VCaP (cell line): ENCODE measurements around the gene MACROD2.

ENCODE experiments used
- H3K27ac ChIP-seq: fragments of 450-650 bp; 2 replicates; pipeline ENCODE4 v1.5.1; 2017
- CTCF ChIP-seq: fragments of 450-650 bp; conservative IDR thresholded peaks from 2 replicates; pipeline ENCODE4 v1.5.1; 2017; ENCODE audit warnings: mild to moderate bottlenecking, moderate library complexity

MACROD2 gene

GRCh38 chr20:14902432-14903089, 907.2 kb downstream of the MACROD2 start:
- TF ChIP-seq CTCF: no peak
- H3K27ac ChIP-seq: no peak overlapping the region

GRCh38 chr20:14906908-14907434, 911.7 kb downstream of the MACROD2 start:
- no peak for TF ChIP-seq CTCF

GRCh38 chr20:14910126-14910525, 914.8 kb downstream of the MACROD2 start:
- no peak overlapping the region for H3K27ac ChIP-seq
- TF ChIP-seq CTCF: no peak

More at GRCh38 chr20:14906908-14907434, 911.7 kb downstream of the MACROD2 start:
- H3K27ac ChIP-seq: no peak overlapping the region

GRCh38 chr20:14913896-14914620, 918.7 kb downstream of the MACROD2 start:
- TF ChIP-seq CTCF: no peak
- H3K27ac ChIP-seq: no peak overlapping the region

- H3K27ac ChIP-seq: no peak overlapping the region
- TF ChIP-seq CTCF: no peak
Measured at GRCh38 chr20:14914633-14915032, 919.3 kb downstream of the MACROD2 start.

- no peak overlapping the region for H3K27ac ChIP-seq
- TF ChIP-seq CTCF: no peak
Measured at GRCh38 chr20:14915356-14915755, 920.0 kb downstream of the MACROD2 start.

GRCh38 chr20:14916360-14916920, 921.1 kb downstream of the MACROD2 start:
- H3K27ac ChIP-seq: no peak overlapping the region
- no peak for TF ChIP-seq CTCF
